RWPE2 (cell line): ENCODE data around the gene HSP90AA1.
A peak's percentile ranks its signal among the peaks of the same experiment; 100 is the strongest.

Source experiments
- ATAC-seq: fragments of 200-7000 bp; cut with Tn5 transposase; 3 replicates; pipeline ENCODE4 v1.9.1; 2021; ENCODE audit warnings: low read depth
- DNase-seq: peaks from one replicate; pipeline ENCODE4 v3.0.0-alpha.2; 2020; ENCODE audit warnings: low spot score
- H3K27ac ChIP-seq: fragments of 450-650 bp; 2 replicates; pipeline ENCODE4 v1.5.1; 2017; ENCODE audit warnings: mild to moderate bottlenecking; ENCODE audit not compliant: poor library complexity, severe bottlenecking
- H3K27me3 ChIP-seq: fragments of 250-450 bp; sonication (Bioruptor Pico); 2 replicates; pipeline ENCODE4 v1.5.1; 2021; ENCODE audit warnings: mild to moderate bottlenecking, moderate library complexity; ENCODE audit not compliant: insufficient read depth, poor library complexity, severe bottlenecking
- H3K36me3 ChIP-seq: fragments of 250-450 bp; sonication (Bioruptor Pico); 2 replicates; pipeline ENCODE4 v1.5.1; 2020; ENCODE audit warnings: low read depth, mild to moderate bottlenecking, moderate library complexity
- H3K4me1 ChIP-seq: fragments of 250-450 bp; sonication (Bioruptor Pico); 2 replicates; pipeline ENCODE4 v1.5.1; 2021; ENCODE audit warnings: mild to moderate bottlenecking, moderate library complexity; ENCODE audit not compliant: insufficient read depth, poor library complexity, severe bottlenecking
- H3K4me3 ChIP-seq: fragments of 250-450 bp; sonication (Bioruptor Pico); 2 replicates; pipeline ENCODE4 v1.5.1; 2021; ENCODE audit warnings: mild to moderate bottlenecking, moderate library complexity; ENCODE audit not compliant: severe bottlenecking
- H3K9me3 ChIP-seq: fragments of 250-450 bp; sonication (Bioruptor Pico); 2 replicates; pipeline ENCODE4 v1.5.1; 2021; ENCODE audit warnings: mild to moderate bottlenecking, moderate library complexity; ENCODE audit not compliant: severe bottlenecking
- CTCF ChIP-seq: fragments of 450-650 bp; IDR thresholded peaks from one replicate; pipeline ENCODE4 v1.5.1; 2017; ENCODE audit warnings: mild to moderate bottlenecking, moderate library complexity; ENCODE audit not compliant: poor library complexity, severe bottlenecking

The HSP90AA1 gene

GRCh38 chr14:102097441-102098135, 10.7 kb upstream of the HSP90AA1 start:
- DNase-seq: peak; percentile 56
- Histone ChIP-seq H3K9me3 (no peaks in the 10 kb centered on the region), H3K27me3 (no peaks in the 10 kb centered on the region), H3K27ac (no peak overlapping the region), H3K4me1 (peaks cover 13% of the 10 kb centered on the region), H3K36me3 (no peaks in the 10 kb centered on the region), H3K4me3 (no peak overlapping the region)
- no peak; the same call in 2 of the 3 replicates for ATAC-seq
- no peak for TF ChIP-seq CTCF

GRCh38 chr14:102096569-102097188, 9.8 kb upstream of the HSP90AA1 start:
- H3K27me3 ChIP-seq: no peaks in the 10 kb centered on the region
- H3K4me3 ChIP-seq: no peak overlapping the region
- peaks cover 13% of the 10 kb centered on the region for H3K4me1 ChIP-seq
- H3K9me3 ChIP-seq: no peaks in the 10 kb centered on the region
- H3K27ac ChIP-seq: no peak overlapping the region
- peak; percentile 98 for TF ChIP-seq CTCF
- DNase-seq (peak; percentile 81), ATAC-seq (peak; percentile 77)
- H3K36me3 ChIP-seq: no peaks in the 10 kb centered on the region

- Histone ChIP-seq H3K9me3 (no peaks in the 10 kb centered on the region), H3K4me1 (peaks cover 13% of the 10 kb centered on the region), H3K27me3 (no peaks in the 10 kb centered on the region), H3K4me3 (no peak overlapping the region), H3K27ac (no peak overlapping the region), H3K36me3 (no peaks in the 10 kb centered on the region)
- no peak for TF ChIP-seq CTCF
- ATAC-seq: peak; percentile 3; the same call in 1 of the 3 replicates
- DNase-seq: no peak
These were observed 9.2 kb upstream of the HSP90AA1 start for GRCh38 chr14:102095871-102096568.

- peak; percentile 28 for ATAC-seq
- Histone ChIP-seq H3K4me3 (no peak overlapping the region), H3K27me3 (no peaks in the 10 kb centered on the region), H3K9me3 (no peaks in the 10 kb centered on the region), H3K27ac (no peak overlapping the region), H3K4me1 (peaks cover 13% of the 10 kb centered on the region), H3K36me3 (no peaks in the 10 kb centered on the region)
- DNase-seq: no peak
- TF ChIP-seq CTCF: no peak
These were observed 8.5 kb upstream of the HSP90AA1 start for GRCh38 chr14:102095231-102095870.
